ENCODE measurements around the gene RIN3. TPM values are rescaled to one million over a fixed set of nuclear protein-coding genes. Genes with fewer than 3 reads are reported as not detected.

Gene RIN3
- total and polyA plus RNA-seq, 2 of the 4 experiments (the other 2 are of a cell fraction): 2.5 to 11.1 TPM

GRCh38 chr14:92735344-92735743, 221.8 kb downstream of the RIN3 start:
- no TSS peak for BruUV-seq (replicated peaks)
- Histone ChIP-seq H2BK5ac (ENCODE audit: low read depth, low read length, poor library complexity, severe bottlenecking) (no peak overlapping the region), H3K9me1 (ENCODE audit: insufficient read depth, low read length) (no peaks in the 10 kb centered on the region), H3K4me3 (ENCODE audit: insufficient read depth, low read depth, low read length) (no peak overlapping the region), H2AK5ac (ENCODE audit: low read depth, low read length) (no peak overlapping the region), H3K9ac (ENCODE audit: low read depth, low read length) (no peak overlapping the region), H2BK20ac (ENCODE audit: low read depth, low read length) (no peak overlapping the region), H4K8ac (ENCODE audit: low read depth in 2 of 2, low read length in 2 of 2) (no peak overlapping the region), H3K14ac (replicated peaks; ENCODE audit: low read depth, low read length) (no peak overlapping the region), H3K4me2 (ENCODE audit: low read depth, low read length) (no peak overlapping the region), H3K27me3 (ENCODE audit: control insufficient read depth, insufficient read depth, low read length) (peaks cover 27% of the 10 kb centered on the region), H4K5ac (ENCODE audit: low read depth, low read length) (no peak overlapping the region), H4K91ac (ENCODE audit: insufficient read depth, low read depth, low read length) (no peak overlapping the region), H3K4ac (ENCODE audit: low read depth, low read length) (no peak overlapping the region), H3K79me1 (ENCODE audit: low read depth in 1 of 2, low read length in 2 of 2) (no peaks in the 10 kb centered on the region), H3K36me3 (ENCODE audit: control insufficient read depth, insufficient read depth, low read length) (peaks cover 5% of the 10 kb centered on the region; the same call in 1 of the 2 replicates), H3K18ac (ENCODE audit: low read depth, low read length) (no peak overlapping the region), H3K27ac (ENCODE audit: insufficient read depth, low read length) (no peak overlapping the region), H2BK15ac (ENCODE audit: low read depth, low read length) (no peak overlapping the region), H2AK9ac (replicated peaks; ENCODE audit: low read depth, low read length, poor library complexity) (no peak overlapping the region), H3K56ac (ENCODE audit: extremely low read depth, insufficient read depth, low read length) (no peak overlapping the region), H3K9me3 (ENCODE audit: control insufficient read depth, insufficient read depth, low read length) (peaks cover 3% of the 10 kb centered on the region), H3K4me1 (ENCODE audit: control insufficient read depth, insufficient read depth, low read length) (no peaks in the 10 kb centered on the region), H3K23ac (ENCODE audit: low read depth, low read length) (no peak overlapping the region), H2AFZ (replicated peaks; ENCODE audit: low read length, poor library complexity) (no peak overlapping the region), H4K20me1 (ENCODE audit: insufficient read depth, low read length) (no peaks in the 10 kb centered on the region), H2BK120ac (ENCODE audit: low read depth, low read length) (no peak overlapping the region)
- no peak for ATAC-seq (ENCODE audit: low read depth)
- dilution Hi-C loops (cut with HindIII; ENCODE audit: low sequenced_read_pairs, unreplicated experiment): no loop called here
- TF ChIP-seq NFE2L2 (IDR thresholded peaks at IDR 0.05; ENCODE audit: low read depth, low read length) (no peak), CEBPB (IDR thresholded peaks at IDR 0.05; ENCODE audit: low read depth, low read length) (no peak), POLR2A (IDR thresholded peaks at IDR 0.05; ENCODE audit: low read depth, low read length) (no peak), CTCF (conservative IDR thresholded peaks at IDR 0.05; ENCODE audit: low read depth, low read length) (no peak), ELK1 (IDR thresholded peaks at IDR 0.05; ENCODE audit: borderline replicate concordance, low read depth, low read length) (no peak), USF2 (IDR thresholded peaks at IDR 0.05; ENCODE audit: low read depth, low read length) (no peak), RCOR1 (IDR thresholded peaks at IDR 0.05; ENCODE audit: insufficient replicate concordance, low read length) (no peak), RFX5 (IDR thresholded peaks at IDR 0.05; ENCODE audit: low read depth, low read length) (no peak), BHLHE40 (IDR thresholded peaks at IDR 0.05; ENCODE audit: low read depth, low read length) (no peak), MAFK (IDR thresholded peaks at IDR 0.05; ENCODE audit: low read depth, low read length) (no peak), FOS (IDR thresholded peaks at IDR 0.05; ENCODE audit: low read depth, low read length) (no peak), MXI1 (IDR thresholded peaks at IDR 0.05; ENCODE audit: borderline replicate concordance, low read depth, low read length) (no peak), SMC3 (IDR thresholded peaks at IDR 0.05; ENCODE audit: low read depth, low read length) (no peak)
- WGBS, 2 experiments (ENCODE audit: extremely low coverage in 2 of 2, insufficient read length in 1 of 2): 100% methylated on average over 1 of the region's 6 CpGs; no CpG with 5 or more reads in 1 of the 2 experiments
- DNase-seq: no peak
- intact Hi-C loops (cut with micrococcal nuclease): no loop called here
- in situ Hi-C loops (cut with MboI; ENCODE audit: low sequenced_read_pairs): no loop called here
- POLR2A ChIA-PET (ENCODE audit: unreplicated experiment): no interaction called here
- CTCF ChIA-PET: interaction anchor here (0.7 kb wide), 1 partner anchor 327 kb away, joined by 7 read pairs; no protein-coding TSS in a partner anchor
